ENCODE results near the gene CRYL1.

The CRYL1 gene

DNA sequence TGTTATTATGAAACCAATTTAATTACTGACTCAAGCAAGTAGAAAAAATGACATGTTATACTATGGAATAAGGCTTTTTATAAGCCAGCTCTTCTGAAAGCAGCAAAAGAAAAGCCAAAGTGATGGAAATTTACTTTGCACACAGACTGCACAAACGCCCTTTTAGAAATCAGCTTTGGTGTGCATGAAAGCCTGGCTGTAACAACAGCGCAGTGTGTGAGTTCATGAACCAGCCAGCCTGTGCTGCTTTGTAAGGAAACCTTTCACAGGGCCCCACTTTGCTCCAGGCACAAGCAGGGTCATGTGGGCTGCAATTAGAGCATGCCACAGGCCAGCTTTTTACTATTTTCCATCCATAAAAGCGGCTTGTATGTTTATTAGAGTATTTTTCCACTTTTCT, 27.7 kb upstream of the CRYL1 start:
- TF ChIP-seq, protein P1, sequence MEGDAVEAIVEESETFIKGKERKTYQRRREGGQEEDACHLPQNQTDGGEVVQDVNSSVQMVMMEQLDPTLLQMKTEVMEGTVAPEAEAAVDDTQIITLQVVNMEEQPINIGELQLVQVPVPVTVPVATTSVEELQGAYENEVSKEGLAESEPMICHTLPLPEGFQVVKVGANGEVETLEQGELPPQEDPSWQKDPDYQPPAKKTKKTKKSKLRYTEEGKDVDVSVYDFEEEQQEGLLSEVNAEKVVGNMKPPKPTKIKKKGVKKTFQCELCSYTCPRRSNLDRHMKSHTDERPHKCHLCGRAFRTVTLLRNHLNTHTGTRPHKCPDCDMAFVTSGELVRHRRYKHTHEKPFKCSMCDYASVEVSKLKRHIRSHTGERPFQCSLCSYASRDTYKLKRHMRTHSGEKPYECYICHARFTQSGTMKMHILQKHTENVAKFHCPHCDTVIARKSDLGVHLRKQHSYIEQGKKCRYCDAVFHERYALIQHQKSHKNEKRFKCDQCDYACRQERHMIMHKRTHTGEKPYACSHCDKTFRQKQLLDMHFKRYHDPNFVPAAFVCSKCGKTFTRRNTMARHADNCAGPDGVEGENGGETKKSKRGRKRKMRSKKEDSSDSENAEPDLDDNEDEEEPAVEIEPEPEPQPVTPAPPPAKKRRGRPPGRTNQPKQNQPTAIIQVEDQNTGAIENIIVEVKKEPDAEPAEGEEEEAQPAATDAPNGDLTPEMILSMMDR (IDR thresholded peaks at IDR 0.05; ENCODE audit: low read depth, low read length), result no peak
- peak; percentile 5 for DNase-seq (ENCODE audit: low read depth, low spot score)
- no peak overlapping the region for H3K4me3 ChIP-seq (ENCODE audit: low read depth, low read length)
- in situ Hi-C loops (cut with HindIII; ENCODE audit: low sequenced_read_pairs), result no loop called here

DNA sequence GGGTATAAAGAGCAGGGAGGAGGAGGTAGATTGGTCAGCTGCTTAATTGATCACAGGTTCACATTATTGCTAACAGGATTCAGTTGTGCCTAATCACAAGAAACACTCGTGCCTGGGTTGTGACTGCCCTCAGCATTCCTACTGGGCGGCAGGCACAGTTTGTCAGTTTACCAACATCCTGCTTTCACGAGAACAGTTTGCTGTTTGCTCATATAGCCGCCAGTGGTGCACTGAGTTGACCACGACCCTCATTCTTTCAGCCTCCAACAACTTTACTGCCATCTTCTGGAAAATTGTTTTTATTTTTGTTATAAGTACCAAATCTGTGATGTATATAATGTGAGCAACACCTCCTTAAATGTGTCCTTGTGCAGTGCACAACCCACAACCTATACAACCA, 25.1 kb upstream of the CRYL1 start:
- in situ Hi-C loops (cut with HindIII; ENCODE audit: low sequenced_read_pairs), result no loop called here
- TF ChIP-seq, protein P1 (IDR thresholded peaks at IDR 0.05; ENCODE audit: low read depth, low read length), result no peak
- no peak overlapping the region for H3K4me3 ChIP-seq (ENCODE audit: low read depth, low read length)
- DNase-seq (ENCODE audit: low read depth, low spot score), result peak; percentile 7

DNA sequence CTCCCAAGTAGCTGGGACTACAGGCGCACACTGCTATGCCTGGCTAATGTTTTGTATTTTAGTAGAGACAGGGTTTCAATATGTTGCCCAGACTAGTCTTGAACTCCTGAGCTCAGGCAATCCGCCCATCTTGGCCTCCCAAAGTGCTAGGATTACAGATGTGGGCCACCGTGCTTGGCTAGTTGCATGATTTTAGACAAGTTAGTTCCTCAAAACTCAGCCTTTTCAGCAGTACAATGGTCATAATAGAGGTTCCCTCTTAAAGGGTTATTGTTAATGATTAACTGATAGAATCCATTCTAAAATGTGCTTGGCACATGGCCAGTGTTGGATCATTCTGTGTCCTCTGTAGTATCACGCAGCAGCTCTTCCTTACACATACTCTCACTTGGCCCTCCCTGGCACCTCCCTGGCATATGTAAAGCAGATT, 21.8 kb upstream of the CRYL1 start:
- no peak overlapping the region for H3K4me3 ChIP-seq (ENCODE audit: low read depth, low read length)
- TF ChIP-seq, protein P1 (IDR thresholded peaks at IDR 0.05; ENCODE audit: low read depth, low read length), result no peak

DNA sequence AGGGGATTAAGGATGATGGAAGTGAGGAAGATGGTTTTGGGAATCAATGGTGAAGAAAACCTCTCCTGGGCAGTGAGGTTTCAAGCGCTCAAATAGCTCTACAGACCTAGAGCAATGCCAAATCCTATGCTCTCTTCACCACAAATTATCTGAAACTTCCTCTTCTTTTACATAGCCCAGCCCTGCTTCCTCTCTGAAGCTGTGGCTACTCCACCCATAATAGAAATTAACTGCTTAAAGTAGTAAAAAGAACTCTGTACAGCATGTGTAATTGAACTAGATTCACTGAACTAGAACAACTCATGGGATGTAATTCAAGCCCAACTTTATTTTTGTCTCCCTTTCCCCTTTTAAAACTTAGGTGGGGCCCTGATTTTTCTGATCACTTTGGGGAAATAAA, 20.9 kb upstream of the CRYL1 start:
- in situ Hi-C loops (cut with HindIII; ENCODE audit: low sequenced_read_pairs), result no loop called here
- H3K4me3 ChIP-seq (ENCODE audit: low read depth, low read length), result no peak overlapping the region
- TF ChIP-seq, protein P1 (IDR thresholded peaks at IDR 0.05; ENCODE audit: low read depth, low read length), result no peak
- DNase-seq (ENCODE audit: low read depth, low spot score), result no peak

More for the DNA sequence above, 21.8 kb upstream of the CRYL1 start:
- no peak for DNase-seq (ENCODE audit: low read depth, low spot score)
- in situ Hi-C loops (cut with HindIII; ENCODE audit: low sequenced_read_pairs), result no loop called here

DNA sequence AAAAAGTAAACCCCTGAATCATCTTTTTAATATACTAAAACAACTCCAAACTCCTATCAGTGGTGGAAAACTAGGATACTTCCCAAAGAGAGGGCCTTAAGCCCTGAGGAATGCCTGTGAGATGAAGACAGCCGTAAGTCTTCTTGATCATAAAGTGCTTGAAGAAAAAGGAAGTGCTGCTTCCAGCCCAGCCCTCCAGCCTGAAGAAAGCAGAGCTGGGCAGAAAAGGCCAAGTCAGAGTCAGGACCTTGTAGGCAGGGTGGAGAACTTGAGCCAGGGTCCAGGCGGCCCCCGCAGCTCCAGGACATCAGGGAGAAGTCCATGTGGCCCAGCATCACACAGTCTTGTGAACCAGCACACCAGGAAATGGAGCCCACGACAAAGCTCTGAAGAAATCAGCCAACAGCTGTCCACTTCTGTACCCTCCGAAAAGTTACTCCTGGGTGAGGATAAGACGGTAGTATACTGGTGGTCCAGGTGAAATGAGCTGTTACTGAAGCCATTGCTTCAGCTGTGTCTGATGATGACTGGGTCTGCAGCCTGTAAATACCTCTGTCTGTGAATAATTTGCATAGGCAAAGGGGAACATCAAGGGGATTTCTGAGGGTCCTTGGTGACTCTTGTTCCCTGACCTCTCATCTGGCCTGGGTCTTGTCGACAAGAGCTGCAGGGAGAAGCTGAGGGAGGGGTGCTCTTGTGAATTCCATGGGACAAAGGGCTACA, 18.7 kb upstream of the CRYL1 start:
- TF ChIP-seq, protein P1 (IDR thresholded peaks at IDR 0.05; ENCODE audit: low read depth, low read length), result no peak
- in situ Hi-C loops (cut with HindIII; ENCODE audit: low sequenced_read_pairs), result no loop called here
- no peak for DNase-seq (ENCODE audit: low read depth, low spot score)
- H3K4me3 ChIP-seq (ENCODE audit: low read depth, low read length), result no peak overlapping the region

DNA sequence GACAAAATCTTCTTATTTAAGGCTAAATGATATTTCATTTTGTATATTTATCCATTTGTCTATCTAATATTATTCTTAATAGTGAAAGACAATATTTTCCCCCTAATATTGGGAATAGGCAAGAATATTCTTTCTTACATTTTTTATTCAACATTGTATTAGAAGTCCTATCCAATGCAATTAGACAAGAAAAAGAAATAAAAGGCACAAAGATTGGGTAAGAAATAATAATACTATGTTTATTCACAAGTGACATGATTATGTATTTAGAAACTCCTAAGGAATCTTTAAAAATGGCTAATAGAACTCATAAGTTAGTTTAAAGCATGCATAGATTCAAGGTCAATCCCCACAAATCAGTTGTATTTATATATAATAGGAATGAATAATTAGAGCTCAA, 11.3 kb upstream of the CRYL1 start:
- DNase-seq (ENCODE audit: low read depth, low spot score), result no peak
- no peak overlapping the region for H3K4me3 ChIP-seq (ENCODE audit: low read depth, low read length)
- TF ChIP-seq, protein P1 (IDR thresholded peaks at IDR 0.05; ENCODE audit: low read depth, low read length), result no peak
- in situ Hi-C loops (cut with HindIII; ENCODE audit: low sequenced_read_pairs), result no loop called here

Data from astrocyte of the spinal cord (primary cell).